GM18519 (cell line): ENCODE measurements around the gene SLC12A7.
"Not testable (repeated sequence)": the region's sequence is repeated elsewhere in the genome, so short reads cannot be mapped to it uniquely, and the experiment has no call there.

ENCODE experiments used
- ATAC-seq: cut with Tn5 transposase; IDR thresholded peaks from one replicate; pipeline ENCODE4 v1.9.1; 2021; ENCODE audit warnings: mild to moderate bottlenecking, moderate library complexity; ENCODE audit not compliant: unreplicated experiment, low FRiP score

Gene SLC12A7

GRCh38 chr5:1111727-1112289 lies at the start of gene SLC12A7:
Gene SLC12A7 (minus strand): TSS chr5:1112063. CDS start chr5:1111991, 72 bp downstream.
- ATAC-seq: peak; percentile 48

- ATAC-seq: no peak
Observed at GRCh38 chr5:1161108-1161832, 49.4 kb upstream of the SLC12A7 start.

GRCh38 chr5:1159774-1160406 lies 48.0 kb upstream of the SLC12A7 start:
- no peak for ATAC-seq

- no peak for ATAC-seq
Observed at GRCh38 chr5:1159341-1159675, 47.4 kb upstream of the SLC12A7 start.

GRCh38 chr5:1158647-1159340 lies 46.9 kb upstream of the SLC12A7 start:
- no peak for ATAC-seq

GRCh38 chr5:1157461-1157986 lies 45.7 kb upstream of the SLC12A7 start:
- ATAC-seq: not testable (repeated sequence)

- ATAC-seq: no peak
Observed at GRCh38 chr5:1156754-1157460, 45.0 kb upstream of the SLC12A7 start.

GRCh38 chr5:1156033-1156753 lies 44.3 kb upstream of the SLC12A7 start:
- ATAC-seq: no peak

GRCh38 chr5:1155191-1156032 lies 43.5 kb upstream of the SLC12A7 start:
- ATAC-seq: no peak

- ATAC-seq: no peak
Observed at GRCh38 chr5:1153428-1153827, 41.6 kb upstream of the SLC12A7 start.

GRCh38 chr5:1152771-1153282 lies 41.0 kb upstream of the SLC12A7 start:
- no peak for ATAC-seq

- ATAC-seq: no peak
Observed at GRCh38 chr5:1152156-1152555, 40.3 kb upstream of the SLC12A7 start.

GRCh38 chr5:1151316-1151715 lies 39.5 kb upstream of the SLC12A7 start:
- ATAC-seq: no peak

GRCh38 chr5:1150866-1151265 lies 39.0 kb upstream of the SLC12A7 start:
- ATAC-seq: no peak

GRCh38 chr5:1144638-1145396 lies 33.0 kb upstream of the SLC12A7 start:
- no peak for ATAC-seq

- ATAC-seq: no peak
Observed at GRCh38 chr5:1144089-1144488, 32.2 kb upstream of the SLC12A7 start.

GRCh38 chr5:1143670-1143951 lies 31.7 kb upstream of the SLC12A7 start:
- ATAC-seq: no peak
